NCI-H128 (cell line): ENCODE measurements around the gene SH2D1B.
"Not testable (repeated sequence)": the region's sequence is repeated elsewhere in the genome, so short reads cannot be mapped to it uniquely, and the experiment has no call there.

Experiments used
- DNase-seq: peaks from one replicate; lab custom pipeline; 2025; ENCODE audit not compliant: unreplicated experiment; lab: John Stamatoyannopoulos, UW

The SH2D1B gene

GRCh38 chr1:162412002-162412401, at the start of gene SH2D1B:
SH2D1B (minus strand) TSS chr1:162412136; CDS start chr1:162412016, 120 bp downstream.
- no peak for DNase-seq

GRCh38 chr1:162458236-162458635, 46.3 kb upstream of the SH2D1B start:
- DNase-seq = no peak

GRCh38 chr1:162456323-162456722, 44.4 kb upstream of the SH2D1B start:
- DNase-seq = no peak

- DNase-seq = not testable (repeated sequence)
Measured at GRCh38 chr1:162454361-162454760, 42.4 kb upstream of the SH2D1B start.

DNA sequence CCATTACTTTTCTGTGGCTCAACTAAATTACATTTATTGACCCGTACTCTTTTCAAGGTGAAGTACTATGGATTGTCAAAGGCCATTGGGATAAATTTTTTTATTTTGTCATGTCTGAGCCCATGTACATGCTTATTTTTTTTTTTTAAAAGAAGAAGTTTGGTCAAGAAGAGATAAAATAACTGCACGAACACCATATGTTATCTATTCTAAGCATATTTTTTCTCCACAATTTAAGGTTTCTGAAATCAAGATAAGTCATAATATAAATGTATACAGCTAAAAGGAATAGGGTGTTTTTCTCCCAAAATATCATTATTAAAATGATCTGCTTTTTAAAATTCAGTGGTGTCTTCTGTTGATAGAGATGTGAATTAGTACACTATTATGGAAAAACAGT, 35.0 kb upstream of the SH2D1B start:
- no peak for DNase-seq

GRCh38 chr1:162444903-162445302, 33.0 kb upstream of the SH2D1B start:
- no peak for DNase-seq

- not testable (repeated sequence) for DNase-seq
Measured at GRCh38 chr1:162432977-162433713, 21.2 kb upstream of the SH2D1B start.

DNA sequence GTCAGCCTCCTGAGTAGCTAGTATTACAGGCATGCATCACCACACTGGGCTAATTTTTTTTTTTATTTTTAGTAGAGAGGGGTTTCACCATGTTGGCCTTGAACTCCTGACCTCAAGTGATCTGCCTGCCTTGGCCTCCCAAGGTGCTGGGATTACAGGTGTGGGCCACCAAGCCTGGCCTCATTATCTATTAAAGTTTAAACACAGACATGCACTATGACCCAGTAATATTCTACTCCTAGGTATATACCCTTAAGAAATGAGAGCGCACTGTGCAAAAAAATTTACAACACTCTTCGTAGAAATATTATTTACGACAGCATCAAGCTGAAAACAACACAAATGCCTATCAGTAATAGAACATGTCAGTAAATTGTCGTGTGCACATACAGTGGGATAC, 18.6 kb upstream of the SH2D1B start:
- DNase-seq = no peak

GRCh38 chr1:162422662-162423375, 10.9 kb upstream of the SH2D1B start:
- no peak for DNase-seq

DNA sequence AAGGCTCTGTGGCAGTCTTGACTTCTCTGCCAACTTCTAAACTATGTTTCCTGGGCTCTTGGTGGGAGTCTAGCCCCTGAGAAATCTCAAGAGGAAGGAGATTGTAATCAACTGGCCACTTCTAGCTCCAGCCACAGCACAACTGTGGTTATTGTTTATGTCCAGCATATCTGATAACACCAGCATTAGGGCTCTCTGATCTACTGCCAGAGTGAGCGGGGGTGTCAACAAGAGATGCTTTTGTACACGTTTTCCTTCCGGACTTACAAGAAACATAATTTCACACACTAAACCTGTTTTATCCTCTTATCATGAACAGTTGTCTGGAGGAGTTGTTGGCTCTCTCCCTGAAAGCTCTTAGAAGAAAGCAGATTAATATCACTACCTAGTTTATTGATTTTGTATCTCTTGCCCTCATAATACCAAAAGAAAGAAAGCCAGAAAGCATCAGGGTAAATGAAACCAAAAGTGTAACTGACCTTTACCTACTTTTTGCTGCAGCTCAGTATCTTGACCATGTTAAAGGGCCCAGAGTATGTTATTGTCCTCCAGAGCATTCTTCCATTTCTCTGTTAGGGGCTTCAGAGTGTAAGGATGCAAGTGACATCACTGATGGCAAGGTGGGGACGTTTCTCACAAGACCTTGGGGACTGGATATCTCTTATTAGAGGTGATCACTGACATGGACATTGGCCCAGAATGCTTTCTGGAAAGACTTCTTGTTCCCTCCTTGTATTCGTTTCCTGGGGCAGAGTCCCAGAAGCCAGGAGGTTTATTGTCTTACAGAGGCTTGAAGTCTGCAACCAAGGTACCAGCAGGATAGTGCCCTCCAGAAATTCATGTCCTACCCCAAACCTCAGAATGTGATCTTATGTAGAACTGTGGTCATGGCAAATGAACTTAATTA, 9.6 kb upstream of the SH2D1B start:
- DNase-seq = no peak

- no peak for DNase-seq
Measured at GRCh38 chr1:162420120-162420519, 8.2 kb upstream of the SH2D1B start.

GRCh38 chr1:162419450-162419931, 7.6 kb upstream of the SH2D1B start:
- DNase-seq = not testable (repeated sequence)

DNA sequence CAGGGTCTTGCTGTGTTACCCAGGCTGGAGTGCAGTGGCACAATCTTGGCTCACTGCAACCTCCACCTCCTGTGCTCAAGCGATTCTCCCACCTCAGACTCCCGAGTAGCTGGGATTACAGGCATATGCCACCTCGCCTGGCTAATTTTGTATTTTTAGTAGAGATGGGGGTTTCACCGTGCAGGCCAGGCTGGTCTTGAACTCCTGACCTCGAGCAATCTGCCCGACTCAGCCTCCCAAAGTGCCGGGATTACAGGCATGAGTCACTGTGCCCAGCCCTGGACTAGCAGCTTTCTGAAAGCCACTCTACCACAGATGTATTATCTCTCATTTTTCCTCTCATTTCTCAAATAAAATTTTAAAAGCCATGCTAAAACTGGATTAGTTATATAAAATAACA, 6.6 kb upstream of the SH2D1B start:
- not testable (repeated sequence) for DNase-seq

DNA sequence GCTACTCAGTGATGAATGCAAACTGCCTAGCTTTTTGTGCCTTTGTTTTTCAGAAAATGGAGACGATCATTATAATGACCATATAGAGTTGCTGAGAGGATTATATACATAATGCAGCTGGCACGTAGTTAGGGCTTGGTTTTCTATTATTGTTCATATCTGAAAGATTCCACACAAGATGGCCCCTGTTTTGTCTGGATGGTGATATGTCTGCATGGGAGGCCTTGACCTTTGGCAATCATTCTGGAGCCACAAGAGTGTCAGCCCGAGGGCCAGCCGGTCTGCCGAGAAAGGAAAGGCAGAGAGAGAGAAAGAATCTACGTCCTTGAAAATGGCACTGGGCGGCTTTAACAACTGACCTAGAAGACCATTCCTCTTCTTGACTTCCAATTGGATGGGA, 5.7 kb upstream of the SH2D1B start:
- DNase-seq = no peak

- DNase-seq = no peak
Measured at GRCh38 chr1:162416909-162417308, 5.0 kb upstream of the SH2D1B start.

GRCh38 chr1:162416215-162416614, 4.3 kb upstream of the SH2D1B start:
- no peak for DNase-seq

GRCh38 chr1:162407539-162407938, 4.4 kb downstream of the SH2D1B start:
- DNase-seq = no peak

DNA sequence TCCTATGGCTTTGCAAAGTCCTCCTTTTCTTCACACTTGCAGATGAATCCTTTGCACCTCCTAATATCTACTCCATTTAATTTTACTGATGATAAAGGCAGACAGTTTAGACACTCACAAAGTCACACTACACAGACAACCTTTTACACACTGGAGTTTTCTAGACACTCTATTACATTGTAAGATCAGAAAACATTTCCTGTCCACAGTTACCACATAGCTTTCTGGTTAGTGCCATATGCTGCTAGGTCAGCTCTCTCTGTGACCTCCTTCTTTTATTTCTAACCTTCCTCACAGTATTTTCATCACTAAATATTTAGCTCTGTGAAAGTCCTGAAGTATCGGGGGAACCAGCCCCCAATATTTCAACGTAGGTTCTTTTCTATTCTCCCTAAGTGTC, 5.1 kb downstream of the SH2D1B start:
- no peak for DNase-seq

DNA sequence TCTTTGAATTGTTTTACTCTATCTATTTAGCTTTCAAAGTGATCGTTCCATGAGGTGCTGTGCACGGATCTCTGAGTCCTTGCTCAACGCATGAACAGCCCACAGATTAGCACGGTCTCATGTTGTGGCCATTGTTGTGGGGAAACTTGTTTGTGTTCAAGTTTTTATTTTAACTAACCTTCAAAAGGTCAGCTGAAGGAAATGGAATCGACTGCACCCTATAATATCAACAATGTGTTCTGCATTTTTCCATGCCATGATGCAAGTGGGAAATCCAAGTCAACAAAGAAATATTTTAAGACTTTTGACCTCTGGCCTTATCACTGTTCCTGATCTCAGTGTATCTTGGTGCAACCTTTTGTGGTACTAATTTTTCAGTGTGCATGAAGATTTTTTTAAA, 6.1 kb downstream of the SH2D1B start:
- DNase-seq = no peak

- DNase-seq = no peak
Measured at GRCh38 chr1:162404550-162405160, 7.3 kb downstream of the SH2D1B start.

- no peak for DNase-seq
Measured at GRCh38 chr1:162400790-162401355, 11.1 kb downstream of the SH2D1B start.
